Measurements from ENCODE around the gene TSPYL4.

The TSPYL4 gene

DNA sequence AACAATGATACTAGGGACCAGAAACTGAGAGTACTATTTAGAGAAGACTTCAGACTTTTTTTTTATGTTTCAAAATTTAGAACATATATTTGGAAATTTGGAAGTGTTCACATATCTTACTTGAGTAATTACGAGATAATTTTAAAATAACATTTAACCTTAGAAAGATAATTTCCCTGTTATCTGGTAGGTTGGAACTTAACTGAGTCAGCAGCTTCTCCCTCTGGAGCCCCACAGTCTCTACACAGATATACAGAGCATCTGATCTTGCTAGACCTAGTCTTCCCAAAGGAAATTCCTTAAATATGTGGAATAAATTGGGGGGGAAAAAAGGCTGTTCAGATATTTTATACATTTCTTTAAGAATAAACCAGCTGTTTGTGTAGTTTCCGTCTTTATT, 48.6 kb downstream of the TSPYL4 start:
- DNase-seq (no peak), ATAC-seq (ENCODE audit: insufficient read depth, low read depth) (no peak)
- H3K9ac ChIP-seq (ENCODE audit: low read depth, low read length): no peak overlapping the region
- H3K4me2 ChIP-seq (ENCODE audit: insufficient read depth, low read length): no peak overlapping the region
- H3K27ac ChIP-seq (ENCODE audit: low read length): no peak overlapping the region
- TF ChIP-seq, protein P1, sequence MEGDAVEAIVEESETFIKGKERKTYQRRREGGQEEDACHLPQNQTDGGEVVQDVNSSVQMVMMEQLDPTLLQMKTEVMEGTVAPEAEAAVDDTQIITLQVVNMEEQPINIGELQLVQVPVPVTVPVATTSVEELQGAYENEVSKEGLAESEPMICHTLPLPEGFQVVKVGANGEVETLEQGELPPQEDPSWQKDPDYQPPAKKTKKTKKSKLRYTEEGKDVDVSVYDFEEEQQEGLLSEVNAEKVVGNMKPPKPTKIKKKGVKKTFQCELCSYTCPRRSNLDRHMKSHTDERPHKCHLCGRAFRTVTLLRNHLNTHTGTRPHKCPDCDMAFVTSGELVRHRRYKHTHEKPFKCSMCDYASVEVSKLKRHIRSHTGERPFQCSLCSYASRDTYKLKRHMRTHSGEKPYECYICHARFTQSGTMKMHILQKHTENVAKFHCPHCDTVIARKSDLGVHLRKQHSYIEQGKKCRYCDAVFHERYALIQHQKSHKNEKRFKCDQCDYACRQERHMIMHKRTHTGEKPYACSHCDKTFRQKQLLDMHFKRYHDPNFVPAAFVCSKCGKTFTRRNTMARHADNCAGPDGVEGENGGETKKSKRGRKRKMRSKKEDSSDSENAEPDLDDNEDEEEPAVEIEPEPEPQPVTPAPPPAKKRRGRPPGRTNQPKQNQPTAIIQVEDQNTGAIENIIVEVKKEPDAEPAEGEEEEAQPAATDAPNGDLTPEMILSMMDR (IDR thresholded peaks at IDR 0.05; ENCODE audit: borderline replicate concordance, extremely low read depth, low read length, poor library complexity, severe bottlenecking): no peak
- no peak for TF ChIP-seq EZH2 (IDR thresholded peaks at IDR 0.05; ENCODE audit: borderline replicate concordance, low read depth, low read length, severe bottlenecking)
- H4K20me1 ChIP-seq (ENCODE audit: insufficient read depth, low read length): no peaks in the 10 kb centered on the region
- H3K4me1 ChIP-seq (ENCODE audit: insufficient read depth, low read length): no peaks in the 10 kb centered on the region
- H3K27me3 ChIP-seq (ENCODE audit: insufficient read depth, low read length, poor library complexity): no peaks in the 10 kb centered on the region
- H2AFZ ChIP-seq (ENCODE audit: low read depth, low read length): no peak overlapping the region
- no peaks in the 10 kb centered on the region for H3K9me3 ChIP-seq (ENCODE audit: insufficient read depth, low read length, severe bottlenecking)
- H3K79me2 ChIP-seq (ENCODE audit: insufficient read depth, low read length): no peaks in the 10 kb centered on the region
- no peak overlapping the region for H3K4me3 ChIP-seq (ENCODE audit: low read depth in 1 of 2, low read length in 2 of 2)
- H3K36me3 ChIP-seq (ENCODE audit: insufficient read depth, low read length): no peaks in the 10 kb centered on the region

DNA sequence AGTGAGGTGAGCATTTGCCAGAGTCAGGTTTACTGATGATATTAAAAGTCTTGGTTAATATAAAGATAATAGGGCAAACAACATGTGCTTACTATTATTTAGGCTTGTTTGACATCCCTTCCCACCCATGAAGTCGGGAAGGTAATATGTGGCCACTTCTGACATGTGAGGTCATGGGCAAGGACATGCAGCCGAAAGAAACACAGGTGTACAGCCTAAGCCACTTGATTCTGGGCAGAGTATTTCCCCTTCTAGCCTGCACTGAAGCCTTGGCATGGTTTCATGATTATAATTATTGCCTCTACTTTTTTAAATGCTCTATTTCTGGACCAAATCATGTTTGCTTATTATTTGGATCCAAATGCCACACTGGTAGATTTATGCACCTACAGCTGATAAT, 52.3 kb downstream of the TSPYL4 start:
- Histone ChIP-seq H3K4me1 (ENCODE audit: insufficient read depth, low read length) (no peaks in the 10 kb centered on the region), H3K27me3 (ENCODE audit: insufficient read depth, low read length, poor library complexity) (no peaks in the 10 kb centered on the region), H2AFZ (ENCODE audit: low read depth, low read length) (no peak overlapping the region), H3K9me3 (ENCODE audit: insufficient read depth, low read length, severe bottlenecking) (no peaks in the 10 kb centered on the region), H3K9ac (ENCODE audit: low read depth, low read length) (no peak overlapping the region), H3K27ac (ENCODE audit: low read length) (no peak overlapping the region), H3K79me2 (ENCODE audit: insufficient read depth, low read length) (no peaks in the 10 kb centered on the region), H3K4me2 (ENCODE audit: insufficient read depth, low read length) (no peak overlapping the region), H4K20me1 (ENCODE audit: insufficient read depth, low read length) (no peaks in the 10 kb centered on the region), H3K4me3 (ENCODE audit: low read depth in 1 of 2, low read length in 2 of 2) (no peak overlapping the region), H3K36me3 (ENCODE audit: insufficient read depth, low read length) (no peaks in the 10 kb centered on the region)
- TF ChIP-seq, protein P1 (IDR thresholded peaks at IDR 0.05; ENCODE audit: borderline replicate concordance, extremely low read depth, low read length, poor library complexity, severe bottlenecking): no peak
- TF ChIP-seq EZH2 (IDR thresholded peaks at IDR 0.05; ENCODE audit: borderline replicate concordance, low read depth, low read length, severe bottlenecking): no peak
- DNase-seq (no peak), ATAC-seq (ENCODE audit: insufficient read depth, low read depth) (no peak)

DNA sequence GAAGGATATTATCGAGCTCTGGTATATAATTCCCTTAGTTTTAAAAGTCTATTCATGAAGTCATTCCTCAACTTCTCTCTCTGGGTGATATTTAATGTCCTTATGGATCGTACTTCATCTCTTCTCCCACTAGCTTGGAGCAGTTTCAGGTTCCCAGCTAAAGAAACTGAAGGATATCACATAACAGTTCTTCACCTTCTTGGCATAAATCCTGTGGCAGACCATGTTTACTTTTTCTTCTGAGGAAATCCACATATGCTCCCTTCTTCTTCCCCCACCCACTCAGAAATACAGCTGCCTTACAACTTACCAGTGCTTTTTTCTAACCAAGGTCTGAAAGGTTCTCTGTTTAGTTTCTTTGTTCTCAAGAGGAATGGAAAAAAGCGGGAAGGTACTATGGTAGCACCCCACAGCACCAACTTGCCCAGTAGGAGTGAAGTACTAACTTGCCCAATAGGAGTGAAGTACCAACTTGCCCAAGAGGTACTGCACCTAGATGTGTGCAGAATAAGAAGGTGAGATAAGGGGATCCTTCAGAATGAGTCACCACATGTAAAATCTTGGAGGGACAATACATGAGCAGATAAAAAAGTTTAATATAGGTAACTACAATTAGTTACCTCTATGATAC, 53.1 kb downstream of the TSPYL4 start:
- Histone ChIP-seq H3K9ac (ENCODE audit: low read depth, low read length) (no peak overlapping the region), H3K9me3 (ENCODE audit: insufficient read depth, low read length, severe bottlenecking) (no peaks in the 10 kb centered on the region), H3K27ac (ENCODE audit: low read length) (no peak overlapping the region), H3K27me3 (ENCODE audit: insufficient read depth, low read length, poor library complexity) (no peaks in the 10 kb centered on the region), H4K20me1 (ENCODE audit: insufficient read depth, low read length) (no peaks in the 10 kb centered on the region), H3K4me3 (ENCODE audit: low read depth in 1 of 2, low read length in 2 of 2) (no peak overlapping the region), H2AFZ (ENCODE audit: low read depth, low read length) (no peak overlapping the region), H3K4me1 (ENCODE audit: insufficient read depth, low read length) (no peaks in the 10 kb centered on the region), H3K4me2 (ENCODE audit: insufficient read depth, low read length) (no peak overlapping the region), H3K36me3 (ENCODE audit: insufficient read depth, low read length) (no peaks in the 10 kb centered on the region), H3K79me2 (ENCODE audit: insufficient read depth, low read length) (no peaks in the 10 kb centered on the region)
- TF ChIP-seq, protein P1 (IDR thresholded peaks at IDR 0.05; ENCODE audit: borderline replicate concordance, extremely low read depth, low read length, poor library complexity, severe bottlenecking): no peak
- no peak for TF ChIP-seq EZH2 (IDR thresholded peaks at IDR 0.05; ENCODE audit: borderline replicate concordance, low read depth, low read length, severe bottlenecking)
- no peak for DNase-seq
- ATAC-seq (ENCODE audit: insufficient read depth, low read depth): no peak

Data from DND-41 (cell line).